Keratinocyte (primary cell): ENCODE data around the gene CCDC197. TPM values are rescaled to one million over a fixed set of nuclear protein-coding genes. Genes with fewer than 3 reads are reported as not detected.

Experiments
- DNase-seq: peaks from one replicate; pipeline ENCODE4 v3.0.0-alpha.2; 2011; ENCODE audit warnings: low read depth, missing footprints, low spot score
- FAIRE-seq: peaks from 2 replicates; lab custom pipeline; 2011; peaks lifted over from hg19 to GRCh38; lab: Jason Lieb, UNC
- H2AFZ ChIP-seq: 2 replicates; pipeline ENCODE4 v1.6.0; 2012; ENCODE audit warnings: low read length, control low read depth, inconsistent platforms; ENCODE audit not compliant: control insufficient read depth
- H3K27ac ChIP-seq: 2 replicates; pipeline ENCODE4 v1.5.1; 2011; ENCODE audit warnings: low read length; ENCODE audit not compliant: control insufficient read depth, insufficient read depth
- H3K27me3 ChIP-seq: 3 replicates; pipeline ENCODE4 v1.6.0; 2011; ENCODE audit warnings: low read length; ENCODE audit not compliant: control insufficient read depth, insufficient read depth; ENCODE audit errors: extremely low read depth
- H3K36me3 ChIP-seq, 2 experiments: 2 replicates in 1 of 2; 3 replicates in 1 of 2; pipeline ENCODE4 v1.5.1; 2011; ENCODE audit warnings: low read length in 2 of 2, mild to moderate bottlenecking in 1 of 2; ENCODE audit not compliant: control insufficient read depth in 2 of 2, insufficient read depth in 2 of 2; ENCODE audit errors: extremely low read depth in 1 of 2
- H3K4me1 ChIP-seq: 3 replicates; pipeline ENCODE4 v1.5.1; 2011; ENCODE audit warnings: low read length; ENCODE audit not compliant: control insufficient read depth, insufficient read depth; ENCODE audit errors: extremely low read depth
- H3K4me2 ChIP-seq: 3 replicates; pipeline ENCODE4 v1.6.0; 2011; ENCODE audit warnings: low read depth, low read length; ENCODE audit not compliant: control insufficient read depth, insufficient read depth; ENCODE audit errors: extremely low read depth
- H3K4me3 ChIP-seq, 3 experiments: fragments of 200-600 bp in 1 of 3; sonication (generic) in 1 of 3; 2 replicates in 2 of 3; 3 replicates in 1 of 3; pipeline ENCODE4 v1.5.1; 2011 to 2016; ENCODE audit warnings: low read length in 3 of 3, mild to moderate bottlenecking in 3 of 3, control low read depth in 2 of 3, inconsistent platforms in 1 of 3, low read depth in 1 of 3, mixed read lengths in 1 of 3, mixed run types in 1 of 3, moderate library complexity in 1 of 3; ENCODE audit not compliant: control insufficient read depth in 2 of 3, insufficient read depth in 2 of 3; ENCODE audit errors: extremely low read depth in 1 of 3
- H3K79me2 ChIP-seq: 2 replicates; pipeline ENCODE4 v1.6.0; 2012; ENCODE audit warnings: low read length; ENCODE audit not compliant: control insufficient read depth, insufficient read depth
- H3K9ac ChIP-seq: 3 replicates; pipeline ENCODE4 v1.6.0; 2011; ENCODE audit warnings: low read length; ENCODE audit not compliant: control insufficient read depth, insufficient read depth; ENCODE audit errors: extremely low read depth
- H3K9me1 ChIP-seq: 3 replicates; pipeline ENCODE4 v1.6.0; 2011; ENCODE audit warnings: low read length; ENCODE audit not compliant: control insufficient read depth, insufficient read depth; ENCODE audit errors: extremely low read depth
- H3K9me3 ChIP-seq: 2 replicates; pipeline ENCODE4 v1.5.1; 2012; ENCODE audit warnings: low read depth, low read length; ENCODE audit not compliant: control insufficient read depth
- H4K20me1 ChIP-seq: 3 replicates; pipeline ENCODE4 v1.6.0; 2011; ENCODE audit warnings: low read length; ENCODE audit not compliant: control insufficient read depth, insufficient read depth; ENCODE audit errors: extremely low read depth
- EZH2 ChIP-seq: IDR thresholded peaks from one replicate; pipeline ENCODE4 v1.6.1; 2012; ENCODE audit warnings: inconsistent platforms, mild to moderate bottlenecking, low read length, moderate library complexity
- dilution Hi-C: fragments of 300-500 bp; cut with MboI; formaldehyde crosslinking; loops from one replicate; pipeline ENCODE4 v1.7.0; 2020; ENCODE audit warnings: low sequenced_read_pairs; ENCODE audit not compliant: extremely low pct_ligation_motif_present
- polyA plus RNA-seq, 5 experiments: library from polyadenylated mRNA; depleted of rRNA in 3 of 5; stranded (reverse) in 3 of 5; stranded (forward) in 1 of 5; unstranded in 1 of 5; fragments of >200 nt; gene quantifications; 1 replicate in 1 of 5; 2 replicates in 3 of 5; 3 replicates in 1 of 5; pipeline versions ENCODE4 v1.2.1 to v1.2.3, GENCODE V29; 2011 to 2012; ENCODE audit warnings: missing spikeins in 2 of 5, low read depth in 1 of 5, low replicate concordance in 1 of 5
- TF ChIP-seq, protein P1 (sequence below), 3 experiments: IDR thresholded peaks in 1 of 3; conservative IDR thresholded peaks in 1 of 3; optimal IDR thresholded peaks in 1 of 3; 2 replicates in 2 of 3; 3 replicates in 1 of 3; pipeline versions ENCODE3 to v1.5.1; 2011; ENCODE audit warnings: low read length in 3 of 3, mild to moderate bottlenecking in 3 of 3, moderate library complexity in 2 of 3, control low read depth in 1 of 3, inconsistent platforms in 1 of 3; ENCODE audit not compliant: insufficient read depth in 2 of 3; ENCODE audit errors: extremely low read depth in 1 of 3

CCDC197 gene
- polyA plus RNA-seq, 1 donor (not counting 4 experiments of a cell fraction or from before 2014, with no cell fraction given), result not detected

- Histone ChIP-seq H3K4me3 (no peak overlapping the region), H3K27ac (no peak overlapping the region), H3K4me1 (peaks cover 15% of the 10 kb centered on the region), H3K9me1 (peaks cover 6% of the 10 kb centered on the region), H3K36me3 (no peaks in the 10 kb centered on the region), H3K4me2 (no peak overlapping the region), H3K79me2 (no peaks in the 10 kb centered on the region), H3K27me3 (no peaks in the 10 kb centered on the region), H3K9me3 (no peaks in the 10 kb centered on the region), H4K20me1 (peaks cover 3% of the 10 kb centered on the region), H3K9ac (no peak overlapping the region), H2AFZ (no peak overlapping the region)
- dilution Hi-C loops, result no loop called here
- FAIRE-seq, result no peak
- TF ChIP-seq, protein P1, sequence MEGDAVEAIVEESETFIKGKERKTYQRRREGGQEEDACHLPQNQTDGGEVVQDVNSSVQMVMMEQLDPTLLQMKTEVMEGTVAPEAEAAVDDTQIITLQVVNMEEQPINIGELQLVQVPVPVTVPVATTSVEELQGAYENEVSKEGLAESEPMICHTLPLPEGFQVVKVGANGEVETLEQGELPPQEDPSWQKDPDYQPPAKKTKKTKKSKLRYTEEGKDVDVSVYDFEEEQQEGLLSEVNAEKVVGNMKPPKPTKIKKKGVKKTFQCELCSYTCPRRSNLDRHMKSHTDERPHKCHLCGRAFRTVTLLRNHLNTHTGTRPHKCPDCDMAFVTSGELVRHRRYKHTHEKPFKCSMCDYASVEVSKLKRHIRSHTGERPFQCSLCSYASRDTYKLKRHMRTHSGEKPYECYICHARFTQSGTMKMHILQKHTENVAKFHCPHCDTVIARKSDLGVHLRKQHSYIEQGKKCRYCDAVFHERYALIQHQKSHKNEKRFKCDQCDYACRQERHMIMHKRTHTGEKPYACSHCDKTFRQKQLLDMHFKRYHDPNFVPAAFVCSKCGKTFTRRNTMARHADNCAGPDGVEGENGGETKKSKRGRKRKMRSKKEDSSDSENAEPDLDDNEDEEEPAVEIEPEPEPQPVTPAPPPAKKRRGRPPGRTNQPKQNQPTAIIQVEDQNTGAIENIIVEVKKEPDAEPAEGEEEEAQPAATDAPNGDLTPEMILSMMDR (optimal IDR thresholded peaks at IDR 0.05 in 1 of 3, IDR thresholded peaks at IDR 0.05 in 1 of 3, conservative IDR thresholded peaks at IDR 0.05 in 1 of 3; ENCODE audit: extremely low read depth in 1 of 3, insufficient read depth in 2 of 3, low read length in 3 of 3), result no peak
- TF ChIP-seq EZH2, result no peak
- DNase-seq, result no peak
These were observed 33.5 kb downstream of the CCDC197 start for GRCh38 chr14:94030571-94030970.

GRCh38 chr14:94031161-94031882 is 34.2 kb downstream of the CCDC197 start:
- Histone ChIP-seq H3K27ac (no peak overlapping the region), H3K9me1 (peaks cover 6% of the 10 kb centered on the region), H3K4me1 (peaks cover 15% of the 10 kb centered on the region), H3K4me2 (no peak overlapping the region), H3K9ac (no peak overlapping the region), H3K79me2 (no peaks in the 10 kb centered on the region), H4K20me1 (peaks cover 3% of the 10 kb centered on the region), H2AFZ (no peak overlapping the region), H3K36me3 (no peaks in the 10 kb centered on the region), H3K4me3 (no peak overlapping the region), H3K9me3 (no peaks in the 10 kb centered on the region), H3K27me3 (no peaks in the 10 kb centered on the region)
- DNase-seq (no peak), FAIRE-seq (no peak)
- dilution Hi-C loops, result no loop called here
- no peak for TF ChIP-seq EZH2
- TF ChIP-seq, protein P1 (optimal IDR thresholded peaks at IDR 0.05 in 1 of 3, IDR thresholded peaks at IDR 0.05 in 1 of 3, conservative IDR thresholded peaks at IDR 0.05 in 1 of 3; ENCODE audit: extremely low read depth in 1 of 3, insufficient read depth in 2 of 3, low read length in 3 of 3), result no peak
